ENCODE results near the gene RHBDF2.

GRCh38 chr17:76545918-76546555 is 44.8 kb upstream of the RHBDF2 start:
- no peak for TF ChIP-seq CTCF (IDR thresholded peaks at IDR 0.05 in 4 of 5, conservative IDR thresholded peaks at IDR 0.05 in 1 of 5)
- no peak for TF ChIP-seq POLR2A (IDR thresholded peaks at IDR 0.05)
